GM18867 (cell line): ENCODE results near the gene RPL31.

Experiments
- ATAC-seq: cut with Tn5 transposase; IDR thresholded peaks from one replicate; pipeline ENCODE4 v1.9.1; 2021; ENCODE audit warnings: mild to moderate bottlenecking, moderate library complexity; ENCODE audit not compliant: unreplicated experiment

The RPL31 gene

DNA sequence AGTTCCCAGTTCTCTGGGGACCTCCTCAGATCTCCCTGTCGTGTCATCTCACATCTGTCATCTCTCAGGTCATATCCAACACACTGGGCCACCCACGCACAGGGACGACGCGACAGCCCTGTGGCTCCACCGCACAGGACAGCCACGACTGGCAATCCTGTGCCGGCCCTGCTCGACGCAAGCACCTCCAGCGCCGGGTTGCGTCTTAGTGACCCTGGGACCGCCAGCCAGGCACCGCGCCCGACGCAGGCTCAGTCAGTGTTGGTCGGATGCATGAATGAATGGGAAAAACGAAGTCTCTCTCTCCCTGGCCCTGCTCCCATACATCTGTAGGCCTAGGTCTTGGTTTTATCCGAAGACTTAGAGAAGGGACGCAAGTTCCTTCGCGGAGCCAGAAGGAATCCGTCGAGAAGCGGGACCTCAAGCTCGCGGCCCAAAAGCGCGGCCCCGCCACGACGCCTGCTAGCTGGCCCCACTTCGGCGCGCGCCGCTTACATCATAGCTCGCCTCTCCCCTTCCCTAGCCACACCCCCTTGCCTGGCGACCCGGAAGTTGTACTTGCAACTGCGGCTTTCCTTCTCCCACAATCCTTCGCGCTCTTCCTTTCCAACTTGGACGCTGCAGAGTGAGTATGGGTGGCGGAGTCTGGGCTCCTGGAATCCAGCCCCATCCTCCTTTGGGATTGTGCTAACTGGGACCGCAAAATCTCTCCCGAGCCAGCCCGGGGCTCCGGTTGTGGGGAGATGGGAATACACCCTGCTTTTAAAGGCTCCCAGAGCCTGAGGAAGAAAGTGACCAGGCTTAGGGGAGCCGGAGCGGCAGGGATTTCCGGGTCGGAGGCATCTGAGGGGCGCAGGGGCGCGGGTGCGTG, at the start of gene RPL31:
Gene RPL31 (plus strand): TSS at position 599 of the 871 bp plus-strand sequence. CDS start 413 bp downstream, outside the sequence.
- peak; percentile 98 for ATAC-seq

DNA sequence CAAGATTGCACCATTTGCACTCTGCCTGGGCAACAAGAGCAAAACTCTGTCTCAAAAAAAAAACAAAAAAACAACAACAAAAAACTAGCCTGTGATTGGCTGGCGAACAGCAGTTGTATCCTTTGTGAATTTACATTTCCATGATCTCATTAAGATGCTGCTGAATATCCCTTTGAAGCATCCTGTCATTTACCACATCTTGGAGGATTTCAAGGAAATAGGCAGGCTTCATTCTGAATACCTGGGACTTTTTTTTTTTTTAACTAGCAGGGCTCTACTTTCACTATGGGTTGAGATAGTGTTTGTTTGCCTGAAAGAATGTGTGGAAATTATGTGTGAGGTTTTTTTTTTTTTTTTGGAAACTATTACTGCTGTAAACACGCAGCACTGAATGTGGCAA, 49.6 kb upstream of the RPL31 start:
- ATAC-seq: no peak

DNA sequence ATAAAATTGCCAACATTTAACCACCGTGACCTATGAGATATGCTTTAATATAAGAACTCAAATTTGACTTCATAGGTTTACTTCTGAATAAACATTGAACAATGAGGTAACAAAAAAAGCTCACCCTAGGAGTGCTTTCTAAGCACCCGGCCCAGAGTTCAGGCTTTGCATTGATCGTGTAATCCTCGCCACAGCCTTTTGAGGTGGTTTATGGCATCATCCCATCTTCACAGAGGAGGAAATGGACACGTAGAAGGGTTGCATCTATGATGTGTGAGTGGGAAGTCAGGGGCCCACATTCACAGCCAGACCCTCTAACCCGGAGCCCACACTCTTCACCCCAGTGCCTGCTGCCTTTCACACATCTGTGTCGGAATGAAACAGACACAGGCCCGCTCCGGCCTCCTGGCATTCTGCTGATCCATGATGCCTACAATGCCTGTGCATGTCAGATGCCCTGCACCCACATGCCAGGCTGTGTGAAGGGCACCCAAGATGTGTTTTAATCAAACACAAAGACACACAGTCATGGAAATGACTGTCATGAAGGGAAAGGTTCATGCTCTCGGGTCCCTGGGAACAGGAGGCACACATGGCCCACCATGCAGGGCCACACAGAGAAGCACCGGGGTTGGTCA, 48.6 kb upstream of the RPL31 start:
- ATAC-seq: no peak

DNA sequence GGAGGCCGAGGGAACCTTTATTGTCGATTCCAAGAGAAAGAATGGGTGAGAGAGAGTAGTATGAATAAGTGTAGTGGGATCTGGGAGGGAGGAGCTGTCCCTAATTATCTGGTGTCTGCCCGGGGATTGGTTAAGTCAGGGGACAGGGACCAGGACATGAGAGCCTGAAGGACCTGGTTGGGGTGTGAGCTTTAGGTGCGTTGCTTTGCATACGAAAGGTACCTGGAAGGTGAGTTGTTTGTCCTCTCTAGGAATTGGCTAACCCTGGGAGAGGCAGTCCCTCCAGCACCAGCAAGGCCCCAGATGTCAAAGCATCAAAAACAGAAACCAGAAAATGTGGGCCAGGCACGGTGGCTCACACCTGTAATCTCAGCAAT, 48.1 kb upstream of the RPL31 start:
- ATAC-seq: no peak

DNA sequence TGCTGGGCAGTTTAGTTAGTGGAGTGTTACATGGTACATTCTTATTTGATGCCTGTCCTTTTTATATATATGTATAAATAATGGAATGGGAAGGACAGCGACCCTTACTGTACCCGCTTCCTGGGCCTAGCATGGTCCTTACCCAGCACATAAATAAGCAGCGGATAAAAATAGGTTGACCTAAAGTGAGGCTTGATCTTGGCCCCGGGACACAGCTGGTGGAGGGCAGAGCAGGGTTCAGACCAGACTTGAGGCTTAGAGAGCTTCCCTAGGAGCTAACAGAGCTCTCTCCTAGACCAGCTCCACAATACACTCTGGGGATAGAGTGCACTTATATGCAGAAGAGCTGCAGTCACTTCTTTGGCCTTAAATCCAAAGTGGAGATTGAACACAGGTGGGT, 46.9 kb upstream of the RPL31 start:
- ATAC-seq: no peak

DNA sequence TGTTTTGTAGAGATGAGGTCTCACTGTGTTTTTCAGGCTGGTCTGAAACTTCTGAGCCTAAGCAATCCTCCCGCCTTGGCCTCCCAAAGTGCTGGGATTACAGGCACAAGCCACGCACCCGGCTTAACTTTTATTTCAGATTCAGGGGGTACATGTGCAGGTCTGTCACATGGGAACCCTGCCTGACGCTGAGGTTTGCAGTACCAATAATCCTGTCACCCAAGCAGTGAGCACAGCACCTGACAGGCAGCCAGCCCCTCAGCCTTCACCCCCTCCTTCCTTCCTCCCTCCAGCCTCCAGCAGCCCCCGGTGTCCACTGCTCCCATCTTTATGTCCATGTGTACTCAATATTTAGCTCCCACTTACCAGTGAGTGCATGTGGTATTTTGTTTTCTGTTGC, 46.0 kb upstream of the RPL31 start:
- ATAC-seq: no peak

DNA sequence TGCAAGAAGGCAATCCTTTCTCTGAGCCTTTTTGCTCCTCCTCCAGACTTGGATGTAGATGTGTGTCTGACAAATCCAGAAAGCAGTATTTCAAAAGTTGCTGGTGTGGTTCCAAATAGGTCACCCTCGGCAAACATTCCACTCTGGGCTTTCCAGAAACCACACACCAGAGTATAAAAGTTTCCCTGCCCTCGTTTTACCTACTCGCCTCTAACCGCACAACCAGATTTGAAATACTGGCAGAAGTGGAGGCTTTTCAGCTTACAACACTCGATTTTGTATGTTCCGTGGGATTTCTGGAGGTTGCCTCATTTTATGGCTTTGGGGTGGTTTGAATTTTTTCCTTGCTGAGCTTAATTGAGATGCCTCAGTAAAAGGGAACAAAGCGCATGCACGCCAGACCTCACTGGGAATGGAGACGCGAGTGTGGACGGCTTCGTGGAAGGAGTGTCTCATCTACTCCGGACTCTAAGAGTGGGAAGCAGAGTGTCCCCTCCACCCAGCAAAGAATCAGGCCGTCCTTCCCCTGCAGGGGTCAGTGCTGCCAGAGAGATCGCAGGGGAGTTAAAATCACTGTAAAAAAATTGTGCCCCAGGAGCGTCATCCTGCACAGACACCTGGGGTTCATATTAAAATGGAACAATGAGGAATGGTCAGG, 44.0 kb upstream of the RPL31 start:
- no peak for ATAC-seq

DNA sequence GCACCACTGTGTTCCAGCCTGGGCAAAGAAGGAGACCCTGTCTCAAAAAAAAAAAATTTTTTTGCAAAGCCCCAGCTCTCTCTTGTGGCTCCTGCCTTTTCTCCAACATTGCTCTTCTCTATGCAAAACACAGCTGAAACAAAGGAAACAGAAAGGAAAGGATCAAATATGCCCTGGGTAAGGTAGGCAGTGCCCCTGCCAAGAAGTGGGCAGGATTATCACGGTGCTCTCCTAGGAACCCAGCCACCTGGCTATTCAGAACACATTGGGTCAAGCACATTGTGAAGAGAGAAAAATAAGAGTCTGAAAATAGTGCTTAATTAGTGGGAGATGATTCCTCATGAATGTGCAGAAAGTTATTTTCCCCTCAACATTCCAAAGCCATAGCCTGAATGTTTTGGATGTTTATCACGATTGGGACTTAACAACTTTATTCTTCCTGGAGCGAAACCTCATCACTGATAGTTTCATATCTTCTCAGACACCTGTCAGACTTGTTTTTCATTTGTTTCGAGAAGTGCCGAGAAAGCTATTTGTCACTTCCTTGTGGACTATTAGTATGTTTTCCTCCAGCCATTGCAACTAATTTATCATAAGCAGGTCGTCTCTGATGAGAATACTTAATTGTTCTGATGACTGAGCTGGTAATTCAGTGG, 42.7 kb upstream of the RPL31 start:
- no peak for ATAC-seq

DNA sequence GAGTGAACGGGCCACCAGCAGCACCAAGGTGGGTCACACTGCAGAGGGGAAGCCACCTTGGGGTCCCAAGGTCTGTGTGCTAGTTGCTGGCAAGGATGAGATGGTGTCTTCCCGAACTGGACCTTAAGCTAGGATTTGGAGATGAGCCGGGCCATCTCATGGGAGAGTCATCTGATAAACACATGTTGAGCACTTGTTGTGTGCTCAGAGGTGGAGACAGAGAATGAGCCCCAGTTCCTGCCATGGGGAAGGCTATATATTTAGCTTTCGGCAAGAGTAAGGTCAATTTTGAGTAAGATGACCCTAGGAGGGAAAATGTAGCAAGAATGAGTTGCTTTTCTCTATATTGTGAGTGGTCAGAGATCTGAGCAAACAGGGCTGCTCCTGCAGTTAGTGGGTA, 41.4 kb upstream of the RPL31 start:
- ATAC-seq: no peak

DNA sequence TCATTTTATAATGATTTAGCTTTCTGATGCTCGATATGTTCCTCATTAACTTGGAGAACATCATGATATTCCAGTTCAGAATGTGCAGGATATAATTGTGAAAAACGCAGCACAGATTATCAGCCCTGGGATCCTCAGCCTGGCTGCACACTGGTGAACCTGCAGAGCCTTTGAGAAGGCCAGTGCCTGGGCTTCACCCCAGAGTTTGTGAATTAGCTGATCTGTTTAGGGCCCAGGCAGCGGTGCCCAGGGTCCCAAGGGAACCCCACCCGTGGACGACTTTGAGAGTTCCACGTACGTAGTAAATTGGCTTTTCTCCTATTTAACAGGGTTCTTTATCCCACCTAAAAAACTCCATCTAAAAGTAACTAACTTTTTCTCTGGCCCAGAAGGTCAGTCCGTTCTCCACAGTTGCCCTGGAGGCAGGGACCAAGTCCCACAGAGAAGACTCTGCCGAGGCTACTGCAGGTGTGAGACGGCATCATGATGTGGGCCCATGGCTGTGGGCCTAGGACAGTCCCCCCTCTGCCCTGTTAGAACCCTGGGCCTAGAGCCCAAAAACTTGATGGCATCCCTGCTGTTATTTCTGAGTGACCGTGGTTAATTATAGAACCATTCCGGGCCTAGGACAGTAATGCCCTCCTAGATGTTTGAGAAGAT, 39.6 kb upstream of the RPL31 start:
- no peak for ATAC-seq

DNA sequence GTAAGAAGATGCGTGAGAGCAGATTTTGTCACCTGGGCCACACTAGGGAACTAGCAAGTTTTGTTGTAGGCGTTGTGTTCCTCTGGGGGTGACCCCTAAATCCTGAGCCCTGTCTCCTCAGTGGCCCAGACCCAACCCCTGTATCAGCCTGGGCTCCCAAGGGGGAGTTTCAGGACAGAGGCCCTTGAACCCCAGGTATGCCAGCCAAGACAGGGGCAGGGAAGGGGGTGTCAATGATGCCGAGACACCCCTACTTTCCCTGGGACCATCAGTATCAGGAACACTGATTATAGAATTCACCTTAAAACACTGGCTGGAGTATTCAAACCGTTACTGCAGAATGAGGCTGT, 39.1 kb upstream of the RPL31 start:
- ATAC-seq: no peak

DNA sequence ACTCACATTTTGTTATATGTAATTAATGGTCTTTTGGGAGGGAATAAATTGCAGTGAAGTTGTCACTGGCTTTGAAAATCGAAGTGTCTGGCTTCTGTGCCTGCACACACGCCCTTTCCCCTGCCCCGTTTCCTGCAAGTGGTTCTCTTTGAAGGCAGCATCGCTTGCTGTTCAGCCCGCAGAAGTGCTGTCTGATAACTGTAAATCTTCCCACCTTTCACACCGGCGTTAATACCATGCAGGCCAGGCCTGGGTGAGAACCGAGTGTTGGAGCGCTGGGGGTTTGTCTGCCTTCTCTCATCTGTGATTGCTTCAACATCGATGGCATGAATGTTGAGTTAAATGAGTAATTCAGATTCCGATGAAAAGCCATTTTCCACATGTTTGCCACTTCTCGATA, 37.9 kb upstream of the RPL31 start:
- no peak for ATAC-seq

DNA sequence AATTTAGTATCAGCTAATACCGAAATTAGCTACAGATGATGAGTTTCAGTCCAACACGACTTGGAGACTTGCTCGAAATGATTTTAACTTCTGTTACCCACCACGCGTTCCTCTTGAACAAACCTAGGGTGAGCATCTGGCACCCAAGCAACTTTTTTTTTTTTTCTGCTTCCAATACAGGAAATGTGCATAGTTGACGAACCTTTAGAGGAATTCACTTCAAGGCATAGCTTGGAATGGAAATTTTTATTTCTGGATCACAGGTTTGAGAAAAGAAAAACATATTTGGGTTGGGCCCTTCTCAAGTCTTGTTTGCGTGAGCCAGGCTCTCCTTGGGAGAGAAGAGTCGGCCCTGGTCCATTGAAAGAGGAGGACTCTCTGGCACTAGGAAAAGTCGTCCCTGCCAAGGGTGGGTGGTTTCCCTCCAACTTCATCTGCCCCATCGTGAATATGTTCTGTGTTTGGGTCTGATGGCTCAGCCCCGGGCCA, 37.4 kb upstream of the RPL31 start:
- no peak for ATAC-seq

DNA sequence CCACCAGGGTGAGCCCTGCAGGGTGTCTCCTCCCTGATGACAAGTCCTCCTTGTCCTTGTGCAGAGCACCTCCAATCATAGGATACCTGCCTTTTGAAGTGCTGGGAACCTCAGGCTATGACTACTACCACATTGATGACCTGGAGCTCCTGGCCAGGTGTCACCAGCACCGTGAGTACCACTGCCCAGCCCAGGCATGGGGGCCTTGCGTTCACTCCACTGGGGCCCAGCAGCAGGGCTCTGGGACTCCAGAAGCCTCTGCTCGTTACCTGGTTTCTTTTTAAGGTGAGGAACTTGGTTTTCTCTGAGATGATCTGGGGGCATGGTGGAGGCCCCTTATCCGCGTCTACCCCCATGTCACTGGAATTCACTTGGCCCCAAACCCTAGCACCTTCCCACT, 36.5 kb upstream of the RPL31 start:
- ATAC-seq: no peak

DNA sequence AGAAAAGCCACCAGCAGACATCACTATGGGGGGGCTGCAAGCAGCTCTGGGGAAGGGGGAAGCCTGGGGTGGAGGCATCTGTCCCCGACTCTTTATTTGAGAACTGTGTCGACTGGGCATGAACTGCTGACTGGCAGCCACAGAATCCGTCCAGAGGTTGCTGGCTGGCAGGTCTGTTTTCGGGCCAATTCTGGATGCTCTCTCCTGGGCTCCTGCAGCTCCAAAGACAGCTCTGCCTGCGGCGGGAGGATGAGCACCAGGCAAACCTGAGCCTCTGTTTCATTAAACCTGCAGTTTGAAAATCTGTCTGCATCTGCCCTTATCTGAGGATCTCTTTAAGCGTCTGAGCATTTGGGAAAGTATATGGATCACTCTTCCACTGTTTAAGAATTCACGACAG, 34.4 kb upstream of the RPL31 start:
- no peak for ATAC-seq

DNA sequence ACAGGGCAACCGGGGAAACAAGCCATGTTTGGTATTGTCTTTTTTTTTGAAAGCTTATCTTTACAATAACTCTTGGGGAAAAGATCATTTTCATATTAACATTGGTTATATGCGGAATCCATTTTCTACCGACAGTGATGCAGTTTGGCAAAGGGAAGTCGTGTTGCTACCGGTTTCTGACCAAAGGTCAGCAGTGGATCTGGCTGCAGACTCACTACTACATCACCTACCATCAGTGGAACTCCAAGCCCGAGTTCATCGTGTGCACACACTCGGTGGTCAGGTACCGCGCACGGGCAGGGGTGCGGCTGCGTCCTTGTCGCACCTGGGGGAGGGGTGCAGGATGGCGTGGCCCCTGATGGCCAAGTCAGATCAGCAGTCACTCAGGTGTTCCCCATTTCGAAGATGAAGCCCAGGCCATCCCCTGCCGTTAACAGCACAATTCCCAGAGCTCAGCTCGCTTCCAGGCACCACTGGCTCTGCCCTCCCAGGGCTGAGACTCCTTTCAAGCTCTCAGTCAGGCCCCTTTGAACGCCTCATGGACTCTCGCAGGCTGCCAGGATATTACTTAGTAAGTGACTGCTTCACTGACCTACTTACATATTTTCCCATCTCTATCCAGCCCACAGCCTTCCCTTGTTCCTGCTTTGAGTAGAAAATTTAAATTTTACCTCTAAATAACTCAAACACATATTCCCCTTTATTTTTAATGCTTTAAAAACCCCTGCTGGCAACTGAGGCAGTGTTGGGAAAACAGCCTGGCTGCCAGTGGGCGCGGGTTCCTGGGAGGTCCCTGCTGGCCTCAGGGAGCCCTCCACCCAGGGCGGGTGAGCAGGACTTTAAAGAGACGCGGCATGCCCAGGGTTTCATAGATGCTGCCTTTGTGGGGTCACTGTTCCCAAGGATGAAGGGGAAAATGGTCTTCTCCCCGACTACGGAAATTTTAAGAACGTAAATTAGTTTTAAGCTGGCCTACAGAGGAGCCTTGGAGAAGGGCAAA, 33.6 kb upstream of the RPL31 start:
- ATAC-seq: no peak

DNA sequence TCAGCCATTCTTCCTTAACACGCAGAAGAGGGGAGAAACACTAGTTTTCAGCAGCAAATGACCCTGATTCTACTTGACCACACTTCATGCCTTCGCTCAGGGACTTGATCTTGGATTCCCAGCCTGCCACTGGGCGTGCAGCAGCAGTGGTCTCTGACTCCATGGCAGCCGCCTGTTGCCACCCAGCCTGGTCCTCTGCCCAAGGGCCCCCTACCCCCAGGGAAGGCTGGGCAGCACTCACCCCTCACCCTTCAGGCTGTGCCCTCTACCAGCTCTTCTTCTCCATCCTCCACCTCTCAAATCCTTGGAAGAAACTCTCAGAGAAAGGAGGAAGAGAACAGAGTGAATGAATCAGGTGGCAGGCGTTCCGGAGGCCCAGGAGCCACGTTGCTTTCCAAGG, 32.1 kb upstream of the RPL31 start:
- ATAC-seq: no peak

DNA sequence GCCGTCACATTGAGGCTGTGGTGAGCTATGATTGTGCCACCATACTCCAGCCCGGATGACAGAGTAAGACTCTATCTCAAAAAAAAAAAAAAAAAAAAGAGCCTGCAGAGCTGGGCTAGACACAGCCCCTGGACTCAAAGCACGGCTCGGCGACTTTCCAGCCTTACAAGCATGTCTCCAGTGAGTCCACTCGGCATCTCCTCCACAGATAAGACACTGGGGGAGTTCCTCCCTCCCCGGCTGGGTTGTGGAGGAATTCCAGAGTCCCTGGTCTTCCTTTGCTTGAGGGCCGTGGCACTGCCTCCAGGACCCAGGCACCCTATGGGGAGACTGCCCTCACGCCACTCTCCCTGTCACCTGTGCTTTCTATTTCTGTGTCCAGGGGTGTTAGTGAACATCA, 30.9 kb upstream of the RPL31 start:
- ATAC-seq: no peak

DNA sequence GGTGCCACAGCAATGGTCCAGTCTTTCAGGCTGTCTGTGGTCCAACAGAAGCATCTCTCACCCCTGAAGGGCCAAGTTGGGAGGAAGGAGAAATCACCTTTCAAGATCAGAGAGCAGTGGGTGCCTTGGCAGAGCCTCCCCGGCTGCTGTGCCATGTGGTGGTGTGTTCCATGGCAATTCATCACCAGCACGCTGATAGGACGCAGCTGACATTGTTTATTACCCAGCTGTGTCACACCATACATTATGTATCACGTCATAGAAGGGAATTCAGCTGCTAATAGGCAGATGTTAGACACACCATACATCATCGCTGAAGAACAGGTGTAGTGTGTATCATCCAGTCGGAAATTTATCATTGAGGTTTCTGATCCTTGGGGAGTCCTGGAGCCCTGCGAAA, 29.6 kb upstream of the RPL31 start:
- no peak for ATAC-seq
